Stimulated activated CD4-positive, alpha-beta T cell treated with anti-CD3 and anti-CD28 coated beads, Interleukin-12 subunit alpha, Interleukin-12 subunit beta, amount 100 ng/mL, for 24 hours (primary cell): ENCODE measurements around the gene ATP13A1.
"Not testable (repeated sequence)": the region's sequence is repeated elsewhere in the genome, so short reads cannot be mapped to it uniquely, and the experiment has no call there.

ENCODE experiments used
- DNase-seq, 2 experiments: peaks; one replicate each; pipeline ENCODE4 v3.0.0-alpha.2; 2020; ENCODE audit warnings: low read depth in 2 of 2

Gene ATP13A1

GRCh38 chr19:19663256-19664120 lies at the start of gene ATP13A1:
TSS of gene ATP13A1 (minus strand) at chr19:19663676. CDS start at chr19:19663666, 10 bp downstream.
- peak; percentile 85 to 86 for DNase-seq

GRCh38 chr19:19711934-19712828 lies 48.7 kb upstream of the ATP13A1 start:
- no peak for DNase-seq

GRCh38 chr19:19711306-19711933 lies 47.9 kb upstream of the ATP13A1 start:
- no peak for DNase-seq

GRCh38 chr19:19710506-19710905 lies 47.0 kb upstream of the ATP13A1 start:
- DNase-seq: no peak

- DNase-seq: no peak
These were observed 41.4 kb upstream of the ATP13A1 start for GRCh38 chr19:19704836-19705235.

- DNase-seq: not testable (repeated sequence)
These were observed 37.0 kb upstream of the ATP13A1 start for GRCh38 chr19:19700493-19700892.

- no peak for DNase-seq
These were observed 34.1 kb upstream of the ATP13A1 start for GRCh38 chr19:19697589-19697988.

GRCh38 chr19:19696386-19696785 lies 32.9 kb upstream of the ATP13A1 start:
- no peak for DNase-seq

- DNase-seq: no peak
These were observed 28.2 kb upstream of the ATP13A1 start for GRCh38 chr19:19691683-19692082.

- DNase-seq: not testable (repeated sequence)
These were observed 25.5 kb upstream of the ATP13A1 start for GRCh38 chr19:19689023-19689422.

- no peak for DNase-seq
These were observed 23.6 kb upstream of the ATP13A1 start for GRCh38 chr19:19687090-19687489.

- no peak for DNase-seq
These were observed 23.1 kb upstream of the ATP13A1 start for GRCh38 chr19:19686580-19686979.

- DNase-seq: not testable (repeated sequence)
These were observed 22.6 kb upstream of the ATP13A1 start for GRCh38 chr19:19686119-19686518.

GRCh38 chr19:19679176-19680073 lies 15.9 kb upstream of the ATP13A1 start:
- no peak for DNase-seq

- DNase-seq: no peak
These were observed 14.1 kb upstream of the ATP13A1 start for GRCh38 chr19:19677579-19677978.

GRCh38 chr19:19674315-19674714 lies 10.8 kb upstream of the ATP13A1 start:
- no peak for DNase-seq

GRCh38 chr19:19672816-19673215 lies 9.3 kb upstream of the ATP13A1 start:
- no peak for DNase-seq

GRCh38 chr19:19670070-19670551 lies 6.6 kb upstream of the ATP13A1 start:
- no peak for DNase-seq

- DNase-seq: peak; percentile 90 to 96
These were observed 4.9 kb upstream of the ATP13A1 start, which contains the start of gene ZNF101 for GRCh38 chr19:19668230-19669012. TSS of gene ZNF101 (plus strand) at chr19:19668839. CDS start at chr19:19668964, 125 bp downstream.

- DNase-seq: not testable (repeated sequence)
These were observed 2.0 kb upstream of the ATP13A1 start for GRCh38 chr19:19665420-19665948.
